KOPT-K1 (cell line): ENCODE data around the gene RXRA.

Source experiments
- H3K27ac ChIP-seq: fragments of 200-600 bp; sonication (generic); 2 replicates; pipeline ENCODE4 v1.5.1; 2016; ENCODE audit warnings: antibody characterized with exemption, mild to moderate bottlenecking, low read depth, low read length; ENCODE audit not compliant: poor library complexity, severe bottlenecking
- H3K36me3 ChIP-seq: fragments of 200-600 bp; sonication (generic); 2 replicates; pipeline ENCODE4 v1.5.1; 2017; ENCODE audit warnings: antibody characterized with exemption, mild to moderate bottlenecking, low read length, moderate library complexity; ENCODE audit not compliant: insufficient read depth
- H3K9me3 ChIP-seq: fragments of 200-600 bp; sonication (generic); 2 replicates; pipeline ENCODE4 v1.5.1; 2017; ENCODE audit warnings: antibody characterized with exemption, low read length, mild to moderate bottlenecking; ENCODE audit not compliant: insufficient read depth, poor library complexity, severe bottlenecking

Gene RXRA

GRCh38 chr9:134366223-134367031 is 40.2 kb downstream of the RXRA start:
- Histone ChIP-seq H3K27ac (no peak overlapping the region), H3K9me3 (no peaks in the 10 kb centered on the region), H3K36me3 (no peaks in the 10 kb centered on the region)

GRCh38 chr9:134367061-134367460 is 40.8 kb downstream of the RXRA start:
- no peak overlapping the region for H3K27ac ChIP-seq
- H3K36me3 ChIP-seq = no peaks in the 10 kb centered on the region
- H3K9me3 ChIP-seq = no peaks in the 10 kb centered on the region

- H3K27ac ChIP-seq = no peak overlapping the region
- H3K9me3 ChIP-seq = no peaks in the 10 kb centered on the region
- no peaks in the 10 kb centered on the region for H3K36me3 ChIP-seq
Observed at GRCh38 chr9:134367791-134368490, 41.7 kb downstream of the RXRA start.

GRCh38 chr9:134368571-134368970 is 42.3 kb downstream of the RXRA start:
- Histone ChIP-seq H3K9me3 (no peaks in the 10 kb centered on the region), H3K27ac (no peak overlapping the region), H3K36me3 (no peaks in the 10 kb centered on the region)

GRCh38 chr9:134369416-134370212 is 43.4 kb downstream of the RXRA start:
- no peaks in the 10 kb centered on the region for H3K36me3 ChIP-seq
- H3K27ac ChIP-seq = no peak overlapping the region
- no peaks in the 10 kb centered on the region for H3K9me3 ChIP-seq

GRCh38 chr9:134370213-134370492 is 43.9 kb downstream of the RXRA start:
- H3K27ac ChIP-seq = no peak overlapping the region
- H3K36me3 ChIP-seq = no peaks in the 10 kb centered on the region
- H3K9me3 ChIP-seq = no peaks in the 10 kb centered on the region

- Histone ChIP-seq H3K36me3 (no peaks in the 10 kb centered on the region), H3K27ac (no peak overlapping the region), H3K9me3 (no peaks in the 10 kb centered on the region)
Observed at GRCh38 chr9:134370638-134371037, 44.4 kb downstream of the RXRA start.

GRCh38 chr9:134371731-134372130 is 45.5 kb downstream of the RXRA start:
- H3K27ac ChIP-seq = no peak overlapping the region
- no peaks in the 10 kb centered on the region for H3K9me3 ChIP-seq
- no peaks in the 10 kb centered on the region for H3K36me3 ChIP-seq

- H3K36me3 ChIP-seq = no peaks in the 10 kb centered on the region
- no peaks in the 10 kb centered on the region for H3K9me3 ChIP-seq
- H3K27ac ChIP-seq = no peak overlapping the region
Observed at GRCh38 chr9:134372581-134373267, 46.5 kb downstream of the RXRA start.

- Histone ChIP-seq H3K36me3 (no peaks in the 10 kb centered on the region), H3K27ac (no peak overlapping the region), H3K9me3 (no peaks in the 10 kb centered on the region)
Observed at GRCh38 chr9:134373269-134373668, 47.0 kb downstream of the RXRA start.

GRCh38 chr9:134373953-134374300 is 47.7 kb downstream of the RXRA start:
- Histone ChIP-seq H3K36me3 (no peaks in the 10 kb centered on the region), H3K9me3 (no peaks in the 10 kb centered on the region), H3K27ac (no peak overlapping the region)

GRCh38 chr9:134374301-134375010 is 48.2 kb downstream of the RXRA start:
- no peaks in the 10 kb centered on the region for H3K36me3 ChIP-seq
- no peak overlapping the region for H3K27ac ChIP-seq
- no peaks in the 10 kb centered on the region for H3K9me3 ChIP-seq

GRCh38 chr9:134375011-134375390 is 48.7 kb downstream of the RXRA start:
- no peaks in the 10 kb centered on the region for H3K36me3 ChIP-seq
- H3K27ac ChIP-seq = no peak overlapping the region
- no peaks in the 10 kb centered on the region for H3K9me3 ChIP-seq

GRCh38 chr9:134375430-134376385 is 49.5 kb downstream of the RXRA start:
- no peaks in the 10 kb centered on the region for H3K36me3 ChIP-seq
- H3K27ac ChIP-seq = no peak overlapping the region
- H3K9me3 ChIP-seq = no peaks in the 10 kb centered on the region
